Choroid plexus epithelial cell (primary cell): ENCODE data around the gene PPP2R2D.
"Not testable (repeated sequence)": the region's sequence is repeated elsewhere in the genome, so short reads cannot be mapped to it uniquely, and the experiment has no call there.

Experiments used
- DNase-seq: peaks from one replicate; pipeline ENCODE4 v3.0.0-alpha.2; 2010; ENCODE audit warnings: low read depth
- H3K4me3 ChIP-seq: 2 replicates; pipeline ENCODE4 v1.5.1; 2011; ENCODE audit warnings: low read depth, mild to moderate bottlenecking, control low read depth, low read length, moderate library complexity
- TF ChIP-seq, protein P1 (sequence below): conservative IDR thresholded peaks from 2 replicates; pipeline ENCODE4 v1.5.1; 2011; ENCODE audit warnings: low read depth, mild to moderate bottlenecking, control low read depth, inconsistent platforms, low read length, moderate library complexity

PPP2R2D gene

DNA sequence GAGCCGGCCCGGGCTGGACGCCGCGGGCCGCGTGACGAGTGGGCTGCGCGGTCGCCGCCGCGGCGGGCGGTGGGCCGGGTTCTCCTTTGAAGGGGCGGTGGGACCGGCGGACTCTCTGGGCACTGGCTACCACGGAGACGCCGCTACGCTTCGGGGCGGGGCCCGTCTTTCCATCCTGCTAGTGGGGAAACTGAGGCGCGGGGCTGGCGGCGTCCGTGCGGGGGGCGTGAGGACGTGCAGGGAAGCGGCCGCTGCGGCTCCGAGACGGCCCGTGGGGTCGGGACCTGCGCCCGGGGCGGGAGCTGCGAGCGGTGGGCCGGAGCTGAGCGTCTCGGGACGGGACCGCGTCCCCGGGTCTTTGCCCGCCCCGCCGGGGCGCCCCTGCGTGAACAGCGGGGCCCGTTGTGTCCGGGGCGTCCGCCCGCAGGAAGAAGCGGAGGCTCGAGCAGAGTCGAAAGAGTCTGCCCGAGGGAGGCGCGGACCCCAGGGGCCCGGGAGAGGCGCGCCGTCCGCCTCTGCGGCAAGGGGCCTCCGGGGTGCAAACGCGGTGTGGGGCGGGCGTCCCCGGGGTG is 81.5 kb downstream of the PPP2R2D start:
- no peak for DNase-seq
- peak overlapping the region; percentile 82 for H3K4me3 ChIP-seq
- TF ChIP-seq, protein P1, sequence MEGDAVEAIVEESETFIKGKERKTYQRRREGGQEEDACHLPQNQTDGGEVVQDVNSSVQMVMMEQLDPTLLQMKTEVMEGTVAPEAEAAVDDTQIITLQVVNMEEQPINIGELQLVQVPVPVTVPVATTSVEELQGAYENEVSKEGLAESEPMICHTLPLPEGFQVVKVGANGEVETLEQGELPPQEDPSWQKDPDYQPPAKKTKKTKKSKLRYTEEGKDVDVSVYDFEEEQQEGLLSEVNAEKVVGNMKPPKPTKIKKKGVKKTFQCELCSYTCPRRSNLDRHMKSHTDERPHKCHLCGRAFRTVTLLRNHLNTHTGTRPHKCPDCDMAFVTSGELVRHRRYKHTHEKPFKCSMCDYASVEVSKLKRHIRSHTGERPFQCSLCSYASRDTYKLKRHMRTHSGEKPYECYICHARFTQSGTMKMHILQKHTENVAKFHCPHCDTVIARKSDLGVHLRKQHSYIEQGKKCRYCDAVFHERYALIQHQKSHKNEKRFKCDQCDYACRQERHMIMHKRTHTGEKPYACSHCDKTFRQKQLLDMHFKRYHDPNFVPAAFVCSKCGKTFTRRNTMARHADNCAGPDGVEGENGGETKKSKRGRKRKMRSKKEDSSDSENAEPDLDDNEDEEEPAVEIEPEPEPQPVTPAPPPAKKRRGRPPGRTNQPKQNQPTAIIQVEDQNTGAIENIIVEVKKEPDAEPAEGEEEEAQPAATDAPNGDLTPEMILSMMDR = no peak

DNA sequence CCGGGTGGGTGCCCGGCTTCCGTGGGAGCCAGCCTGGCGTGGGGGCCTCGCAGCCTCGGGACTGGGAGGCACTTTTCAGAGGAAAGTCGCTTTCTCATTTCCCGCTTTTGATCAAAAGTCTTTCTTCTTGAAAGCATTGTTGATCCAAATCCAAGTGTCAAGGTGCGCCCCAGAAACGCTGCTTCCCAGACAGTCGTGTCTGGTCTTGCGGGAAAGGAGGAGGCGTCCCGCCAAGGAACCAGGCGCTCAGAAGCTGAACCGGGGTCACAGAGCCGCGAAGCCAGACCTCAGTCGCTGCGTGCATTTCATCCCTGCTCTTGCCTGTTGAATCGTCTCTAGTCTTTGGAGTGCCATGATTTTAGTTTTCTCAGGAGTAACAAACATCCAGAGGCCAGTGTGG is 82.0 kb downstream of the PPP2R2D start:
- peak overlapping the region; percentile 82 for H3K4me3 ChIP-seq
- DNase-seq = no peak
- TF ChIP-seq, protein P1 = no peak

DNA sequence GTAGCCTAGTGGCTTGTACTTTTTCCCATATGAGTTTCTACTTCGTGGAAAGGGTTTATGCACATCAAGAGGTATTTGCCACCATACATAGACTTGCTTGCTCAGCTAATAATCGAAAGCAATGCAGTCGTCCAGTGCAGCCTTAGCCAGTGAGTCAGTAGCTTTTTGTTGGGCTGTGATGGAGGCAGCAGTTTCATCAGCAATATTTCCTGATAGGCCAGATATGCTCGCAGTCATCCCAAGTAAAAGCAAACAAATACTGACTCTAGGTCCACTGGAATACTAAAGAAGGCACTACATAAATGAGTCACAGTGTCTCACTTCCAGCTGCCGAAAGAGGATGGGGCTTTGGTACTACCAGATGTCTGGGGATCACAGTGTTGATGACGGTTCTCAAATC is 83.0 kb downstream of the PPP2R2D start:
- TF ChIP-seq, protein P1 = no peak
- peak; percentile 94 for DNase-seq
- H3K4me3 ChIP-seq = no peak overlapping the region

DNA sequence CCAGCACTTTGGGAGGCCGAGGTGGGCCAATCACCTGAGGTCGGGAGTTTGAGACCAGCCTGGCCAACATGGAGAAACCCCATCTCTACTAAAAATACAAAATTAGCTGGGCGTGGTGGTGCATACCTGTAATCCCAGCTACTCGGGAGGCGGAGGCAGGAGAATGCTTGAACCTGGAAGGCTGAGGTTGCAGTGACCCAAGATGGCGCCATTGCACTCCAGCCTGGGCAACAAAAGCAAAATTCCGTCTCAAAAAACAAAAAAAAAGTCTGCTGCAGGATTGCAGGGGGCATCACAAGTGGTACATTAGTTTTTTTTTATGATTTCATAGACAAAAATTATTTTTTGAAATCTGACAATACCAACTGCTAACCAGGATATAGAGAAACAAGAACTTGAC is 86.0 kb downstream of the PPP2R2D start:
- H3K4me3 ChIP-seq, DNase-seq: not testable (repeated sequence)

DNA sequence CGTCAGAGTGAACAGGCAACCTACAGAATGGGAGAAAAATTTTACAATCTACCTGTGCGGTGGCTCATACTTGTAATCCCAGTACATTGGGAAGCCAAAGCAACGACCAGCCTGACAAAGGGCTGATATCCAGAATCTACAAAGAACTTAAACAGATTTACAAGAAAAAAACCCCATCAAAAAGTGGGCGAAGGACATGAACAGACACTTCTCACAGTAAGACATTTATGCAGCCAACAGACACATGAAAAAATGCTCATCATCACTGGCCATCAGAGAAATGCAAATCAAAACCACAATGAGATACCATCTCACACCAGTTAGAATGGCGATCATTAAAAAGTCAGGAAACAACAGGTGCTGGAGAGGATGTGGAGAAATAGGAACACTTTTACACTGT is 86.5 kb downstream of the PPP2R2D start:
- H3K4me3 ChIP-seq, DNase-seq: not testable (repeated sequence)

DNA sequence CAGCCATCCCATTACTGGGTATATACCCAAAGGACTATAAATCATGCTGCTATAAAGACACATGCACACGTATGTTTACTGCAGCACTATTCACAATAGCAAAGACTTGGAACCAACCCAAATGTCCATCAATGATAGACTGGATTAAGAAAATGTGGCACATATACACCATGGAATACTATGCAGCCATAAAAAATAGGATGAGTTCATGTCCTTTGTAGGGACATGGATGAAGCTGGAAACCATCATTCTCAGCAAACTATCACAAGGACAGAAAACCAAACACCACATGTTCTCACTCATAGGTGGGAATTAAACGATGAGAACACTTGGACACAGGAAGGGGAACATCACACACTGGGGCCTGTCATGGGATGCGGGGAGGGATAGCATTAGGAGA is 87.0 kb downstream of the PPP2R2D start:
- not testable (repeated sequence) for DNase-seq, H3K4me3 ChIP-seq

DNA sequence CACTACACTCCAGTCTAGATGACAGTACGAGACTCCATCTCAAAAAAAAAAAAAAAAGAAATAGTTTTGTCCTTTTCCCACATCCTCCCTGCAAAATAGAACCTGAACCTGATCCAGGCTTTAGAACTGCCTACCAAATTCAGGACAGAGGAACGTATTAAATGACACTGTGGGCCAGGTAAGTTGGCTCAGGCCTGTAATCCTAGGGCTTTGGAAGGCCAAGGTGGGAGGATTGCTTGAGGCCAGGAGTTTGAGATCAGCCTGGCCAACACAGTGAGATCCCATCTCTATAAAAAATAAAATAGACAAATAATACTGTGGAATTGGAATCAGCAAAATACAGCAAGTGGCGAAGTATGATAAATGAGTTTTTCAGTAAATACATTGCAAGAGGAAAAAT is 90.9 kb downstream of the PPP2R2D start:
- no peak for DNase-seq
- TF ChIP-seq, protein P1 = no peak
- no peak overlapping the region for H3K4me3 ChIP-seq

DNA sequence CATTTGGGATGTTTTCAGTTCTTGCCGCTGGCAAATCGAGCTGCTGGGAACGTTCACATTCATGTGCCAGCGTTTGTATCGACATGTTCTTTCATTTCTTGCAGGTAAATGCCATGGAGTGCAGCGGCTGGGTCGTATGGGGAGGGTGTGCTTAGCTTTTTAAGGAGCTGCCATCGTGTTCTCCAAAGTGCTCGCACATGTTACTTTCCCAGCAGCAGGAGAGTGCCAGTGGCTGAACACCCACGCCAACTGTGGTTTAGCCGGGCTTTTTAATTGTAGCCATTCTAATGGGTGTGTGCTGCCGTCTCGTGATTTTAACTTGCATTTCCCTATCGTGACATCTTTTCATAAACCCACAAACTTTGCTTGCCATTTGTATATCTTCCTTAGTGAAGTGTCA is 92.5 kb downstream of the PPP2R2D start:
- no peak overlapping the region for H3K4me3 ChIP-seq
- TF ChIP-seq, protein P1 = no peak
- DNase-seq = no peak

DNA sequence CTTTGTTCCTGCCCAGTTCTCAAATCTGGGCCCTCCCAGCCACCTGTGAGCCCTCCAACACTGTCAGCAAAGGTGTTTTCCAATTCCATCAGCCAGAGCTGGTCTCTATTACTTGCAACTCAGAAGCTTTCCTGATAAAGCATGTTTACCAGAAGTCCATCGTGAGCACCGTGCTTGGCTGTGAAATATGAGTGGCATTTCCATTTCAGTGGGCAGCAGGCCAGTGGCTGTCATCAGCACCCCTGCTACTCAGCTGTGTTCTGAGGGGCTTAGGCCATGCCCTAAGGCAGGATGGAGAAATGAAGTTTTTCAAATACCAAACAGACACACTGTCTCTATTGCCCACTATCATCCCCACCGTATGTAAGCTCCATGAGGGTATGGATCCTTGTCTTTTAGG is 93.6 kb downstream of the PPP2R2D start:
- TF ChIP-seq, protein P1 = no peak
- DNase-seq = no peak

More for the DNA sequence above, 93.6 kb downstream of the PPP2R2D start:
- H3K4me3 ChIP-seq = no peak overlapping the region
